ENCODE data around the gene SMYD5.

DNA sequence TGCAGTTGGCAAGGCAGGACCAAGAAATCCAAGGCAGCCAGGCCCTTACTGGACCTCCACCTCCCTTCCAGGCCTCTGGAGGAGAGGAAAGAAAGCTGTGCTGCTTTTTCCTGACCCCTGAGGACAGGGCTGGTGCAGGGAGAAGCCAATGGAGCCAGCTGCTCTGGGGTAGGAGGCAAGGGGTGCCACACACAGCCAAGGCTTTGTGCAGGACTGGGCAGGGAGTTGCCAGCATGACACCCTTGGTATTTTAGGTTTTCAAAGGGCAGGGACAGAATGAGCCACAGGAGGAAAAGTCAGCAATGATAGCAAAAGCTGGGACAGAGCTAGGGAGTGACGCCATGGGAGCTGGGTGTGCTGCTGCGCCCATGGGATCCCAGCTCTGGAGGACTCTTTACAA is 43.0 kb downstream of the SMYD5 start:
- TF ChIP-seq POLR2AphosphoS5 (IDR thresholded peaks at IDR 0.05; ENCODE audit: borderline replicate concordance, low read depth, low read length) (no peak; the same call in 1 of the 2 replicates), EZH2 (IDR thresholded peaks at IDR 0.05) (no peak)

Data from SK-N-MC (cell line).